H1 (cell line): Measurements from ENCODE around the gene PRDM5. TPM values are rescaled to one million over a fixed set of nuclear protein-coding genes. Genes with fewer than 3 reads are reported as not detected.

ENCODE experiments used
- CTCF ChIA-PET: fragments of 300-600 bp; sonication (Branson Sonifier 250); formaldehyde crosslinking; loops from one replicate; lab custom pipeline; 2021; ENCODE audit not compliant: partially characterized antibody; lab: Charles Lee
- POLR2A ChIA-PET: fragments of 300-600 bp; sonication (Branson Sonifier 250); formaldehyde crosslinking; loops from one replicate; lab custom pipeline; 2021; ENCODE audit warnings: inconsistent platforms; ENCODE audit not compliant: partially characterized antibody; lab: Charles Lee
- DNase-seq, 2 experiments: peaks; one replicate each; pipeline versions ENCODE4 v3.0.0 to v3.0.0-alpha.2; 2010 to 2022; ENCODE audit warnings: low spot score in 2 of 2, low read depth in 1 of 2, mixed read lengths in 1 of 2
- FAIRE-seq: peaks from 2 replicates; lab custom pipeline; 2011; peaks lifted over from hg19 to GRCh38; lab: Jason Lieb, UNC
- H2AFZ ChIP-seq: 2 replicates; pipeline ENCODE4 v1.8.1; 2012; ENCODE audit warnings: low read length, inconsistent platforms
- H2AK5ac ChIP-seq: 2 replicates; pipeline ENCODE4 v1.6.1; 2013; ENCODE audit warnings: low read depth, low read length
- H2BK120ac ChIP-seq: replicated peaks from 2 replicates; pipeline ENCODE3; 2013; ENCODE audit warnings: low read depth, low read length, inconsistent platforms
- H2BK12ac ChIP-seq: 2 replicates; pipeline ENCODE4 v1.6.1; 2013; ENCODE audit warnings: low read depth, low read length
- H2BK15ac ChIP-seq: 2 replicates; pipeline ENCODE4 v1.6.1; 2013; ENCODE audit warnings: low read length
- H2BK20ac ChIP-seq: 2 replicates; pipeline ENCODE4 v1.6.1; 2013; ENCODE audit warnings: low read length
- H2BK5ac ChIP-seq: 2 replicates; pipeline ENCODE4 v1.6.1; 2013; ENCODE audit warnings: low read depth, low read length
- H3K14ac ChIP-seq: 2 replicates; pipeline ENCODE4 v1.6.1; 2013; ENCODE audit warnings: inconsistent platforms; ENCODE audit not compliant: insufficient read length
- H3K18ac ChIP-seq: 2 replicates; pipeline ENCODE4 v1.6.1; 2013; ENCODE audit warnings: low read length; ENCODE audit errors: extremely low read depth
- H3K23ac ChIP-seq: 2 replicates; pipeline ENCODE4 v1.6.1; 2013; ENCODE audit warnings: inconsistent platforms; ENCODE audit not compliant: insufficient read length
- H3K23me2 ChIP-seq: 2 replicates; pipeline ENCODE4 v1.6.1; 2013; ENCODE audit warnings: low read depth, low read length
- H3K27ac ChIP-seq: 2 replicates; pipeline ENCODE4 v1.6.1; 2011; ENCODE audit warnings: low read depth, low read length, inconsistent platforms
- H3K27me3 ChIP-seq, 4 experiments: replicated peaks in 1 of 4; 1 replicate in 1 of 4; 2 replicates in 3 of 4; pipeline versions ENCODE4 v1.6.1 to v1.8.1; 2011 to 2013; ENCODE audit warnings: low read length in 3 of 4, mild to moderate bottlenecking in 3 of 4, inconsistent platforms in 2 of 4, mixed read lengths in 2 of 4, moderate library complexity in 1 of 4; ENCODE audit not compliant: control insufficient read depth in 3 of 4, insufficient read depth in 3 of 4; ENCODE audit errors: extremely low read depth in 1 of 4
- H3K36me3 ChIP-seq, 4 experiments: 2 replicates each; pipeline versions ENCODE4 v1.6.1 to v1.8.1; 2011 to 2013; ENCODE audit warnings: mild to moderate bottlenecking in 4 of 4, low read length in 3 of 4, moderate library complexity in 2 of 4, control low read depth in 1 of 4, inconsistent platforms in 1 of 4; ENCODE audit not compliant: insufficient read depth in 4 of 4, control insufficient read depth in 2 of 4
- H3K4ac ChIP-seq: replicated peaks from 2 replicates; pipeline ENCODE3; 2013; ENCODE audit warnings: low read length, low read depth, mixed read lengths, inconsistent platforms; ENCODE audit not compliant: insufficient read length
- H3K4me1 ChIP-seq, 4 experiments: replicated peaks in 1 of 4; 1 replicate in 1 of 4; 2 replicates in 3 of 4; pipeline versions ENCODE4 v1.6.1 to v1.8.1; 2011 to 2013; ENCODE audit warnings: low read length in 3 of 4, inconsistent platforms in 2 of 4, mixed read lengths in 1 of 4; ENCODE audit not compliant: insufficient read depth in 4 of 4, control insufficient read depth in 3 of 4
- H3K4me2 ChIP-seq, 2 experiments: 2 replicates each; pipeline versions ENCODE4 v1.6.1 to v1.8.1; 2011 to 2013; ENCODE audit warnings: low read depth in 2 of 2, low read length in 2 of 2, control low read depth in 1 of 2, inconsistent platforms in 1 of 2, mild to moderate bottlenecking in 1 of 2; ENCODE audit not compliant: insufficient read depth in 1 of 2
- H3K4me3 ChIP-seq, 4 experiments: fragments of 200-600, 300-600 bp in 1 of 4; sonication (generic), shearing (Covaris generic), sonication (Bioruptor Twin) in 1 of 4; 2 replicates each; pipeline versions ENCODE4 v1.5.1 to v1.8.1; 2011 to 2016; ENCODE audit warnings: low read length in 4 of 4, low read depth in 3 of 4, control low read depth in 2 of 4, inconsistent platforms in 2 of 4, mild to moderate bottlenecking in 2 of 4, mixed read lengths in 1 of 4, moderate library complexity in 1 of 4; ENCODE audit not compliant: insufficient read depth in 2 of 4; ENCODE audit errors: extremely low read depth in 1 of 4
- H3K56ac ChIP-seq: replicated peaks from 2 replicates; pipeline ENCODE3; 2013; ENCODE audit warnings: low read depth, mild to moderate bottlenecking, mixed read lengths, low read length, inconsistent platforms; ENCODE audit not compliant: insufficient read length
- H3K79me1 ChIP-seq: 2 replicates; pipeline ENCODE4 v1.6.1; 2013; ENCODE audit warnings: low read depth, low read length, control low read depth
- H3K79me2 ChIP-seq, 2 experiments: 2 replicates each; pipeline versions ENCODE4 v1.6.1 to v1.8.1; 2012 to 2013; ENCODE audit warnings: low read length in 2 of 2, mild to moderate bottlenecking in 2 of 2, inconsistent platforms in 1 of 2; ENCODE audit not compliant: insufficient read depth in 2 of 2, control insufficient read depth in 1 of 2
- H3K9ac ChIP-seq, 4 experiments: replicated peaks in 1 of 4; 1 replicate in 1 of 4; 2 replicates in 3 of 4; pipeline versions ENCODE4 v1.6.1 to v1.8.1; 2011 to 2013; ENCODE audit warnings: low read depth in 3 of 4, low read length in 3 of 4, control low read depth in 2 of 4, mild to moderate bottlenecking in 2 of 4, moderate library complexity in 2 of 4, inconsistent platforms in 1 of 4; ENCODE audit errors: extremely low read depth in 1 of 4
- H3K9me3 ChIP-seq, 2 experiments: 2 replicates each; pipeline versions ENCODE4 v1.6.1 to v1.8.1; 2012 to 2013; ENCODE audit warnings: mild to moderate bottlenecking in 2 of 2, moderate library complexity in 2 of 2, control low read depth in 1 of 2, inconsistent platforms in 1 of 2, low read depth in 1 of 2, low read length in 1 of 2, mixed read lengths in 1 of 2; ENCODE audit not compliant: insufficient read depth in 2 of 2
- H4K20me1 ChIP-seq, 2 experiments: replicated peaks in 1 of 2; 2 replicates each; pipeline versions ENCODE3 to v1.8.1; 2011 to 2013; ENCODE audit warnings: inconsistent platforms in 2 of 2, low read length in 2 of 2, mild to moderate bottlenecking in 1 of 2; ENCODE audit not compliant: insufficient read depth in 2 of 2, control insufficient read depth in 1 of 2
- H4K5ac ChIP-seq: 2 replicates; pipeline ENCODE4 v1.6.1; 2013; ENCODE audit warnings: low read length, low read depth, mixed read lengths, inconsistent platforms; ENCODE audit not compliant: insufficient read length
- H4K8ac ChIP-seq: 2 replicates; pipeline ENCODE4 v1.8.0; 2013; ENCODE audit warnings: mild to moderate bottlenecking, moderate library complexity, low read length, inconsistent platforms; ENCODE audit not compliant: insufficient read depth; ENCODE audit errors: extremely low read depth
- H4K91ac ChIP-seq: replicated peaks from 2 replicates; pipeline ENCODE3; 2013; ENCODE audit warnings: low read length, mixed read lengths, inconsistent platforms; ENCODE audit not compliant: insufficient read length
- BCL11A ChIP-seq, 2 experiments: IDR thresholded peaks; one replicate each; pipeline ENCODE4 v1.6.1; 2011; ENCODE audit warnings: low read depth in 2 of 2, low read length in 2 of 2, mild to moderate bottlenecking in 2 of 2
- MAX ChIP-seq: IDR thresholded peaks from 2 replicates; pipeline ENCODE4 v1.6.1; 2012; ENCODE audit warnings: inconsistent platforms
- SIRT6 ChIP-seq: IDR thresholded peaks from one replicate; pipeline ENCODE4 v1.7.1; 2012; ENCODE audit warnings: low read length, inconsistent platforms
- WGBS, 2 experiments: shearing (Covaris generic) in 1 of 2; methylation state at CpG; one replicate each; pipeline versions ENCODE4 v1.1.6 to v1.1.7; 2013 to 2015; ENCODE audit warnings: low lambda C conversion rate in 2 of 2, mixed read lengths in 2 of 2, inconsistent platforms in 1 of 2, low coverage in 1 of 2, missing lambda C conversion rate in 1 of 2; ENCODE audit not compliant: insufficient replicate concordance in 2 of 2, insufficient coverage in 1 of 2, insufficient read length in 1 of 2; ENCODE audit errors: extremely low coverage in 1 of 2, missing lambda C conversion rate in 1 of 2; 5-methylcytosine and 5-hydroxymethylcytosine counted together
- polyA plus RNA-seq, 7 experiments: library from polyadenylated mRNA; depleted of rRNA in 3 of 7; stranded (reverse) in 5 of 7; unstranded in 2 of 7; fragments of >200 nt in 5 of 7; fragments of 200-250 nt in 2 of 7; gene quantifications; 1 replicate in 5 of 7; 2 replicates in 1 of 7; 4 replicates in 1 of 7; pipeline versions ENCODE4 v1.2.1 to v1.2.3, GENCODE V29; 2011 to 2013; ENCODE audit warnings: missing spikeins in 2 of 7, mixed read lengths in 2 of 7
- total RNA-seq: library from RNA; stranded (reverse); fragmentation: NEBNext Ultra II Directional; extraction: Animal tissue kit (Norgen Biotek cat#: 25700); gene quantifications from 2 replicates; pipeline ENCODE4 v1.2.1, GENCODE V29; 2021

Gene PRDM5
- total and polyA plus RNA-seq, 2 of the 8 experiments (the other 6 are each of a cell fraction or from before 2014, with no cell fraction given): 8.2 to 23.4 TPM

- ChIA-PET POLR2A (interaction anchor here (0.7 to 1.2 kb wide), 2 partner anchors 42 to 558 kb away, joined by 3 read pairs; partner anchors contain the start of gene PRDM5), CTCF (interaction anchor here (0.9 kb wide), 1 partner anchor 216 kb away, joined by 3 read pairs; no protein-coding TSS in a partner anchor)
- no peaks in the 10 kb centered on the region for H3K23me2 ChIP-seq
- H2AFZ ChIP-seq: no peak overlapping the region
- no peak overlapping the region for H3K27ac ChIP-seq
- H2AK5ac ChIP-seq: no peak overlapping the region
- no peaks in the 10 kb centered on the region for H3K36me3 ChIP-seq
- no peaks in the 10 kb centered on the region for H3K79me1 ChIP-seq
- no peak overlapping the region for H2BK12ac ChIP-seq
- no peak overlapping the region for H3K9ac ChIP-seq
- H3K79me2 ChIP-seq: no peaks in the 10 kb centered on the region
- no peak overlapping the region for H2BK15ac ChIP-seq
- H4K5ac ChIP-seq: no peak overlapping the region
- no peak overlapping the region for H2BK5ac ChIP-seq
- DNase-seq: no peak
- FAIRE-seq: no peak
- H2BK120ac ChIP-seq: no peak overlapping the region
- no peak overlapping the region for H4K8ac ChIP-seq
- H3K27me3 ChIP-seq: no peaks in the 10 kb centered on the region
- no peak overlapping the region for H3K4me2 ChIP-seq
- H4K91ac ChIP-seq: no peak overlapping the region
- H3K14ac ChIP-seq: no peak overlapping the region
- no peak overlapping the region for H3K4me3 ChIP-seq
- peaks cover 0 to 2% (median 0%) of the 10 kb centered on the region in 4 experiments; a peak in 1 of 7 replicates for H3K4me1 ChIP-seq
- 58% methylated on average over 1 of the region's 1 CpG; no CpG with 5 or more reads in 1 of the 2 experiments for WGBS, 2 experiments
- H2BK20ac ChIP-seq: no peak overlapping the region
- TF ChIP-seq SIRT6 (no peak), BCL11A (IDR thresholded peaks at IDR 0.05; ENCODE audit: low read depth in 2 of 2, low read length in 2 of 2) (no peak), MAX (no peak)
- TF ChIP-seq, all 59 proteins: peak for 0
- Histone ChIP-seq H3K18ac (no peak overlapping the region), H3K4ac (no peak overlapping the region), H3K9me3 (no peaks in the 10 kb centered on the region), H3K23ac (no peak overlapping the region), H3K56ac (no peak overlapping the region), H4K20me1 (no peaks in the 10 kb centered on the region)
Observed at GRCh38 chr4:120964596-120964995, 42.1 kb upstream of the PRDM5 start.
